Heart left ventricle (tissue), 16 donors: Measurements from ENCODE around the gene GTF2B. TPM values are rescaled to one million over a fixed set of nuclear protein-coding genes. Genes with fewer than 3 reads are reported as not detected.
"Not testable (repeated sequence)": the region's sequence is repeated elsewhere in the genome, so short reads cannot be mapped to it uniquely, and the experiment has no call there.

ENCODE experiments used
- ATAC-seq, 4 donors: fragments of 200-7000 bp; cut with Tn5 transposase; one replicate each; pipeline ENCODE4 v1.9.1; 2020 to 2022; ENCODE audit warnings: moderate library complexity in 4 of 4, mild to moderate bottlenecking in 3 of 4, moderate number of reproducible peaks in 1 of 4
- DNase-seq, 5 donors: peaks; one replicate each; pipeline ENCODE4 v3.0.0-alpha.2; 2020
- H3K27ac ChIP-seq, 12 donors: fragments of 200-600 bp; sonication (generic) in 4 of 12; one replicate each; pipeline versions ENCODE4 v1.5.0 to v1.8.0; 2016 to 2022; ENCODE audit warnings: mild to moderate bottlenecking in 2 of 12
- H3K27me3 ChIP-seq, 9 donors: fragments of 200-600 bp; sonication (generic) in 2 of 9; one replicate each; pipeline versions ENCODE4 v1.5.1 to v1.8.0; 2016 to 2022; ENCODE audit warnings: mild to moderate bottlenecking in 3 of 9
- H3K36me3 ChIP-seq, 9 donors: fragments of 200-600 bp; sonication (generic) in 2 of 9; one replicate each; pipeline versions ENCODE4 v1.5.0 to v1.8.0; 2018 to 2022; ENCODE audit warnings: mild to moderate bottlenecking in 2 of 9
- H3K4me1 ChIP-seq, 12 donors: fragments of 200-600 bp; sonication (generic) in 4 of 12; one replicate each; pipeline versions ENCODE4 v1.5.0 to v1.8.0; 2016 to 2022; ENCODE audit warnings: mild to moderate bottlenecking in 3 of 12
- H3K4me3 ChIP-seq, 12 donors: fragments of 200-600 bp; sonication (generic) in 4 of 12; one replicate each; pipeline versions ENCODE4 v1.5.0 to v1.8.0; 2017 to 2022; ENCODE audit warnings: mild to moderate bottlenecking in 9 of 12, moderate library complexity in 4 of 12
- H3K9me3 ChIP-seq, 12 donors: fragments of 200-600 bp; sonication (generic) in 4 of 12; one replicate each; pipeline versions ENCODE4 v1.5.0 to v1.8.0; 2016 to 2022; ENCODE audit warnings: mild to moderate bottlenecking in 1 of 12
- POLR2A ChIP-seq, 2 donors: fragments of 450-650 bp; IDR thresholded peaks; one replicate each; pipeline ENCODE4 v1.6.1; 2017; ENCODE audit warnings: antibody characterized with exemption in 2 of 2, mild to moderate bottlenecking in 2 of 2, moderate library complexity in 2 of 2
- WGBS, 4 donors: extraction: QIAGEN DNeasy Blood & Tissue Kit in 2 of 4; methylation state at CpG; one replicate each; pipeline versions ENCODE4 v1.1.5 to v1.1.7; 2013 to 2018; 5-methylcytosine and 5-hydroxymethylcytosine counted together
- intact Hi-C, 10 donors: fragments of 100-400 bp; cut with DNase I; formaldehyde crosslinking; loops; one replicate each; pipeline versions ENCODE4 v1.11.1 to v1.14.2; 2022
- polyA plus RNA-seq, 2 donors: library from polyadenylated mRNA; stranded (reverse); fragments of 200-250 nt; gene quantifications; one replicate each; pipeline ENCODE4 v1.2.3, GENCODE V29; 2013
- total RNA-seq, 9 donors: library from RNA; depleted of rRNA in 2 of 9; stranded (reverse); fragments of >200 nt in 2 of 9; fragmentation: NEBNext Ultra II Directional in 3 of 9; extraction: Animal tissue kit (Norgen Biotek cat#: 25700) in 3 of 9; gene quantifications; one replicate each; pipeline versions ENCODE4 v1.1.0 to v1.2.4, GENCODE V29; 2016 to 2023
- TF ChIP-seq, protein P1 (sequence below), 12 donors: fragments of 200-600 bp; sonication (generic) in 4 of 12; IDR thresholded peaks; one replicate each; pipeline versions ENCODE4 v1.5.0 to v1.8.0; 2018 to 2022; ENCODE audit warnings: antibody characterized with exemption in 12 of 12, mild to moderate bottlenecking in 5 of 12
- donor health status: ischemic (EF 13 %, LVEDD 7.1; RV severe dilation, severe dysfunction).
- donor health status: healthy with polysubstance abuse.
- donor health status: DM: no; HTN: yes; CAD: no.
- donor health status: DM: no; HTN: no; CAD: no.
- donor health status: ischemic (EF 25% LVEDD 6.9; RV normal size, moderate dysfunction).
- donor health status: ischemic (EF 25% LVEDD 5.7; RV mildly dilated, moderate dysfunction).
- donor health status: healthy.
- donor health status: DM: yes; HTN: yes; CAD: no.
- donor health status: ischemic (EF 35%, LVEDD 5.7; RV mildly dilated, moderate dysfunction).
- donor health status: nonischemic (EF 11% LVEDD 7.7; RV severe dilation, severe dysfunction).
- donor health status: DM: yes; HTN: yes; CAD: no.
- donor health status: PGD.
- donor health status: ischemic (EF 29% LVEDD 5.4; RV normal size, mild dysfunction).
- donor health status: nonischemic (EF 23%, LVEDD 6.1; RV moderate dilation, normal function).

GTF2B gene
- total and polyA plus RNA-seq, 11 donors, result 8.3 to 18.9 (median 12.5) TPM

DNA sequence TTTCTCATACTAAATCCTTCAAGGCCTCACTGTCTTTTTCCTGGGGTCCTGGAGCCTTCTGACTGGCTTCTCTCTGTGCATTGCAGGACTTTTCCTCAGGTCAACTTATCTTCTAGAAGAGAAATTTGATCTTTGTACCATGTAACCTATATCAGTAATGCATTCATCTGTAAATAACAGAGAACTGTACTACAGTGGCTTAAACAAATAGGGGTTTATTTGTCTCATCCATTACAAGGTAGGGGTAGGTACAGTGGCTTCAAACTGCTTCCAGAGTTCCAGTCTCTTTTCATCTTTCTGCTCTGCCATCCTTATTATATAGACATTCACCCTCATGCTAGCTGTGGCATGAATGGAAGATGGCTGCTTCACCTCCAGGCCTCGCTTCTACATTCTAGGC lies 29.5 kb upstream of the GTF2B start:
- H3K27me3 ChIP-seq, result no peaks in the 10 kb centered on the region
- intact Hi-C loops, result no loop called here
- peaks cover 0 to 41% (median 13%) of the 10 kb centered on the region in 9 donors for H3K36me3 ChIP-seq
- WGBS, 4 donors, result 95 to 100% (median 99%) methylated on average over 1 of the region's 1 CpG
- no peak overlapping the region for H3K4me3 ChIP-seq
- no peak for TF ChIP-seq POLR2A (IDR thresholded peaks at IDR 0.05)
- TF ChIP-seq, protein P1, sequence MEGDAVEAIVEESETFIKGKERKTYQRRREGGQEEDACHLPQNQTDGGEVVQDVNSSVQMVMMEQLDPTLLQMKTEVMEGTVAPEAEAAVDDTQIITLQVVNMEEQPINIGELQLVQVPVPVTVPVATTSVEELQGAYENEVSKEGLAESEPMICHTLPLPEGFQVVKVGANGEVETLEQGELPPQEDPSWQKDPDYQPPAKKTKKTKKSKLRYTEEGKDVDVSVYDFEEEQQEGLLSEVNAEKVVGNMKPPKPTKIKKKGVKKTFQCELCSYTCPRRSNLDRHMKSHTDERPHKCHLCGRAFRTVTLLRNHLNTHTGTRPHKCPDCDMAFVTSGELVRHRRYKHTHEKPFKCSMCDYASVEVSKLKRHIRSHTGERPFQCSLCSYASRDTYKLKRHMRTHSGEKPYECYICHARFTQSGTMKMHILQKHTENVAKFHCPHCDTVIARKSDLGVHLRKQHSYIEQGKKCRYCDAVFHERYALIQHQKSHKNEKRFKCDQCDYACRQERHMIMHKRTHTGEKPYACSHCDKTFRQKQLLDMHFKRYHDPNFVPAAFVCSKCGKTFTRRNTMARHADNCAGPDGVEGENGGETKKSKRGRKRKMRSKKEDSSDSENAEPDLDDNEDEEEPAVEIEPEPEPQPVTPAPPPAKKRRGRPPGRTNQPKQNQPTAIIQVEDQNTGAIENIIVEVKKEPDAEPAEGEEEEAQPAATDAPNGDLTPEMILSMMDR (IDR thresholded peaks at IDR 0.05), result no peak
- H3K4me1 ChIP-seq, result peaks cover 0 to 4% (median 0%) of the 10 kb centered on the region in 12 donors
- DNase-seq (no peak), ATAC-seq (no peak)
- H3K9me3 ChIP-seq, result peaks cover 0 to 38% (median 17%) of the 10 kb centered on the region in 12 donors
- no peak overlapping the region for H3K27ac ChIP-seq

DNA sequence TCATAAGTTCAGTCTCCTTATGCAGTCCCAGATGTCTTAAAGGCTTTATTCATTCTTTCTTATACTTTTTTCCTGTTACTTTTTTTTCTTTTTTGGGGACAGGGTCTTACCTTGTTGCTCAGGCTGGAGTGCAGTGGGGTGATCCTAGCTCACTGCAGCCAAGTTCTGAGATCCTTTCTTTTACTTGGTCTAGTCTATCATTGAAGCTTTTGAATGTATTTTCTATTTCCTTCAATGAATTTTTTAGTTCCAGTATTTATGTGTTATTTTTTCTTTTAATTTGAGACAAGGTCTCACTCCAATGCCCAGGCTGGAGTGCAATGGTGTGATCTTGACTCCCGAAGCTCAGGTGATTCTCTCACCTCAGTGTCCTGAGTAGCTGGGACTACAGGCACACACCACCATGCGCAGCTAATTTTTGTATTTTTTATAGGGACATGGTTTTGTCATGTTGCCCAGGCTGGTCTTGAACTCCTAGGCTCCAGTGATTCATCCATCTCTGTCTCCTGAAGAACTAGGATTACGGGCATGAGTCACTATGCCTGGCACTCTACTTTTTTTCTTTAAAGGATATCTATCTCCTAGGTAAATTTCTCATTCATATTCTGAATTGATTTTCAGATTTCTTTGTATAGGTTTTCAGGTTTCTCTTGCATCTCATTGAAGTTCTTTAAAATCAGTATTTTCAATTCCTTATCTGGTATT lies 26.1 kb upstream of the GTF2B start:
- TF ChIP-seq POLR2A (IDR thresholded peaks at IDR 0.05), result no peak
- TF ChIP-seq, protein P1 (IDR thresholded peaks at IDR 0.05), result no peak
- H3K4me3 ChIP-seq, result no peak overlapping the region
- 94 to 100% (median 99%) methylated on average over 3 of the region's 3 CpGs for WGBS, 4 donors
- peaks cover 0 to 4% (median 0%) of the 10 kb centered on the region in 12 donors for H3K4me1 ChIP-seq
- no peak overlapping the region for H3K27ac ChIP-seq
- peaks cover 0 to 53% (median 18%) of the 10 kb centered on the region in 12 donors for H3K9me3 ChIP-seq
- DNase-seq (no peak), ATAC-seq (no peak)
- H3K36me3 ChIP-seq, result peaks cover 0 to 22% (median 5%) of the 10 kb centered on the region in 9 donors
- no peaks in the 10 kb centered on the region for H3K27me3 ChIP-seq
- intact Hi-C loops, result no loop called here

DNA sequence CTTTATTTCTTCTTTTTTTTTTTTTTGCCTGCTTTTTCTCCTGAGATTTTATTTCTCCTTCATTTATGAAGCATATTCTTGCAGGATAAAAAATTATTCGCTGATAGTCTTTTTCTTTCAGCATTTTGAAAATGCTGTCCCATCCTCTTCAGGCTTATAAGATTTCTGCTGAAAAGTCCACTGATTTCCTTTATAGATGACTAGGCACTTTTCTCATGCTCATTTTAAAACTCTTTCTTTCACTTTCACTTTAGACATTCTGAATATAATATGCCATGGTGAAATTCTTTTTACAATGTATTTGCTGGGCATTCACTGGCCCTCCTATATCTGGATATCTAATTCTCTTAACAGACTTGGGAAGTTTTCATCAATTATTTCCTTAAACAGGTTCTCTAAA lies 25.5 kb upstream of the GTF2B start:
- Histone ChIP-seq H3K27ac (no peak overlapping the region), H3K4me1 (peaks cover 0 to 4% (median 0%) of the 10 kb centered on the region in 12 donors), H3K4me3 (no peak overlapping the region), H3K27me3 (no peaks in the 10 kb centered on the region), H3K36me3 (peaks cover 0 to 22% (median 5%) of the 10 kb centered on the region in 9 donors), H3K9me3 (peaks cover 0 to 53% (median 18%) of the 10 kb centered on the region in 12 donors)
- ATAC-seq (no peak), DNase-seq (no peak)
- WGBS, 4 donors, result 0 to 93% (median 55%) methylated on average over 1 of the region's 1 CpG
- intact Hi-C loops, result no loop called here
- TF ChIP-seq POLR2A (IDR thresholded peaks at IDR 0.05), result no peak
- TF ChIP-seq, protein P1 (IDR thresholded peaks at IDR 0.05), result no peak

DNA sequence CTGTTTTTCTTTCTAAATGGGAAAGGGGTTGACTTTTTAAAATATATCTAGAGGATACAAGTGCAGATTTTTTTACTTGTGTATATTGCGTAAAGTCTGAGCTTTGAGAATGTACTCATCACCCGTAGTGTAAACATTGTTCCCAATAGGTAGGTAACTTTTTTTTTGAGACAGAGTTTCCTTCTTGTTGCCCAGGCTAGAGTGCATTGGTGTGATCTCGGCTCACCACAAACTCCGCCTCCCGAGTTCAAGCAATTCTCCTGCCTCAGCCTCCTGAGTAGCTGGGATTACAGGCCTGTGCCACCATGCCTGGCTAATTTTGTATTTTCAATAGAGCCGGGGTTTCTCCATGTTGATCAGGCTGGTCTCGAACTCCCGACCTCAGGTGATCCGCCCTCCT lies 20.4 kb upstream of the GTF2B start:
- DNase-seq, H3K27me3 ChIP-seq, H3K36me3 ChIP-seq, ATAC-seq, intact Hi-C loops, H3K27ac ChIP-seq, H3K4me1 ChIP-seq, H3K4me3 ChIP-seq: not testable (repeated sequence)
- peaks cover 0 to 25% (median 4%) of the 10 kb centered on the region in 12 donors for H3K9me3 ChIP-seq
- WGBS, 4 donors, result 88 to 98% (median 93%) methylated on average over 9 of the region's 9 CpGs
